GM21723 (cell line): Measurements from ENCODE around the gene ANKRD63.

ENCODE experiments used
- ATAC-seq: cut with Tn5 transposase; IDR thresholded peaks from one replicate; pipeline ENCODE4 v1.9.1; 2021; ENCODE audit warnings: mild to moderate bottlenecking, moderate library complexity; ENCODE audit not compliant: unreplicated experiment

ANKRD63 gene, protein sequence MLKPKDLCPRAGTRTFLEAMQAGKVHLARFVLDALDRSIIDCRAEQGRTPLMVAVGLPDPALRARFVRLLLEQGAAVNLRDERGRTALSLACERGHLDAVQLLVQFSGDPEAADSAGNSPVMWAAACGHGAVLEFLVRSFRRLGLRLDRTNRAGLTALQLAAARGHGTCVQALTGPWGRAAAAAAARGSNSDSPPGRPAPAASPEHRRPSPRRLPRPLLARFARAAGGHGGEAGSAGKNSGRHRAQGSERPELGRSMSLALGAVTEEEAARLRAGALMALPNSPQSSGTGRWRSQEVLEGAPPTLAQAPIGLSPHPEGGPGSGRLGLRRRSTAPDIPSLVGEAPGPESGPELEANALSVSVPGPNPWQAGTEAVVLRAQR

DNA sequence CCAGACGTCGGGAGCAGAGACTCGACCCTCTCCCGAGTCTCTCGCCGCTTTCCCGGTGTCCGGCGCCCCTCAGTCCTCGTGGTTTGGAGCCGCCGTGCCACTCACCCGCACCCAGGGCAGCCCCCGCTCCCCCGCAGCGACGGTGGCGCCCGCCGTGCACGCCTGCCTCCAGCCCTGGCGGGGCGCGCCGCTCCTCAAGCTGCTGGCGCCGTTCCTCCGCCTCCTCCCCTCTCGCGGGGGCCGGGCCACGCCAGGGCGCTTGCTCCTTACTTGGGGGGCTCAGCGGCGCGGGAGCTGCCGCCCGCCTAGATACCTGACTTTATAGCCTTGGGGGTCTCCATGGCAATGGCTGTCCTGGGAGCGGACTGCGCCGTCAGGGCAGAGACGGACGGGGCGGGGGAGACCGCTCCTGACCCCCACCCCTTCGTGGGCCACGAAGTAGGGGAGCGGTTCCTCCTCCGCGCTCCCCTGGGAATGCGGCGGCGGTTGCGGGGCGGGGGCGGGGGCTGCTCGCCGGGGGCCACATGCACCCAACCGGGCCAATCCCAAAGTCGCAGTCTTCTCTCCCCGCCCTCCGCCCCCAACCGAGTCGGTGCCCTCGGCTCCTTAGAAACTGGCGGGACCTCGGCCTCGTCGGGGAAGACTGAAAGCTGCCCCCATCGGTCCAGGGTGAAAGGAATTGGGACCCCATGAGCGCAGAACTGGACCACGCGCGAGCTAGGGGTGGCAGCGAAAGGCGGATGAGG is at the start of gene ANKRD63:
ANKRD63 (minus strand) TSS at position 196 of the 746 bp plus-strand sequence. CDS start 478 bp downstream, outside the sequence.
- no peak for ATAC-seq

DNA sequence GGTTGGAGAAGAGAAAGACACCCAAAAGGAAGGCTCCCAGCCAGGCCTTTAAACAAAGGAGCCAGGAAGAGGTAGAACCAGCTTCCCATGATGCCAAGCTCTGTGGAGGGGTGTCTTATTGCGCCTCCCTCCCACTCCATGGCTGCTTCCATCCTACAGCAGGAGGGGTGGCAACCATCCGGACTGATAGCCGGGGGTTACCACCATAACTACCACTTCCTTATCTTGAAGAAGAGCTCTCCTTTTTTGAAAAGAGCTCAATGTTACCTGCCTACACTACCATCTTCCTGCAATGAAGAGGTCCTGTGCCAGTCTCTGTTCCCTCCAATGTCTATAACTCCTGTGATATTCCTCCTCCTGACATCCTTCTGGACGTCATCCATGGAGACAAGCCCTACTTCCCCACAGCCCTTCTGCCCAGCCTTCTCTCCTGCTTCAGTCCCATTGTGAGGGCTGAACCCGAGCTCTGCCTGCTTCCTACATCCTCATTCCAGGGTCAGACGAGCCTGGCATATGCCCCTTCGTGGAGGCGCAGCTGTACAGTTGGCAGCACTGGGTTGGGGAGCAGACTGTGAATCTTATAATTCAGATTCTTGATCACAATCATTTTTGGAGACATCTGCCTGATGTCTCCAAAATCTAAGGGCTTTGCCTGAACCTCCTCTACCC is 49.4 kb upstream of the ANKRD63 start:
- ATAC-seq = no peak

- ATAC-seq = no peak
These were observed 48.8 kb upstream of the ANKRD63 start for GRCh38 chr15:40331637-40332036.

DNA sequence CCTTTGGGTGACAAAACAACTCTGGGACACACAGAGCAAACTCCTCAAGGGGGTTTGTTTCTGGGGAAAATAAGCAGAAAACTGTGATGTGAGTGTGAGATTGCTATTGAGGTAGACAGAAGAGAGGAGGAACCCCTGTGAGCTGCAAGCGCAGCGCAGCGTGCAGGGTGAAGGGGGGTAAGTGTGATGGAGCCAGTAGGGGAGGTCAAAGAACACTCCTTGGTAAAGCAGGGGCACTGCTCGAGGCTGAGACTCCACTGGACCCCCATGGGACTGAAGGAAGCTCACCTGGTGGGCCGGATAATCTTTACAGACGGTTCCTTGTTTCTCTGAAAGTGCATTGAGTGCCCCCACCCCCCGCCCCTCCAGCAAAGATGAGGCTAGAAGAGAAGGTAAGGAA is 48.2 kb upstream of the ANKRD63 start:
- ATAC-seq = no peak

DNA sequence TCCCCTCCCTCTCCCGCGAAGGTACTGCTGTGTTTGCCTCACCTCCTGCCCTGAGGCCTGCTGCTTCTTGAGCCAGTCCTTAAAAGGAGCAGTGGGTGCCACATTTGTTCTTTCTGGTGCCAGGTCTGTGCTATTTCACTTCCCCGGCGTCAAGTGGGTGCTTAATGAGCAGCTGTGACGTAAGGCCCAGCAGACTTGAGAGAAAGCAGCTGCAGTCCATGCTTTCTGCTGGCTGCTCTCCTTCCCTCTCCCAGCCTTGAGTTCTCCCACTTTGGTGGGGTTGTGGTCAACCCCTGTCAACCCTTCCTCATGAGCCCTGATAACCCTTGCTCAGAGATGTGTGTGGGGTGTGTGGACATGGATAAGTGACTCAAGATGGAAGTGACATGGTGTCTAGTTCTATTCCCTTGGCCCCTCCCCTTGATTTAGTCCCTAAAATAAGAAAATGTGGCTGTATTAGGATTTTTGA is 47.5 kb upstream of the ANKRD63 start:
- ATAC-seq = no peak

DNA sequence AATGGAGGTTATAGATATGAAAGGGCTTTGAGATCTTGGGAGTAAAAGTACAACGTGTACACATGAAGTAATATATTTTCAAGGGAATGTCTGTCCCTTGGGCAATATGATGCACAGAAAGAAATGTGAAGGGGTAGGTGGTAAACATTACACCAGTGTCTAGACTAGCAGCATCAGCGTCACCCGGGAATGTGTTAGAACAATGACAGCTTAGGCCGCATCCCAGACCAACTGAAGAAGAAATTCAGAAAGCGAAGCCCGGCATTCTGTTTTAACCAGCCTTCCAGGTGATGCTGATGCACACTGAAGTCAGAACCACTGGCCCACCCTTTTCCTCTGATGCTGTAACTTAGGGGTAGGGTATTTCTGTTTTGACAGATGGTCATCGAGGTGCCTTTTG is 46.9 kb upstream of the ANKRD63 start:
- no peak for ATAC-seq

DNA sequence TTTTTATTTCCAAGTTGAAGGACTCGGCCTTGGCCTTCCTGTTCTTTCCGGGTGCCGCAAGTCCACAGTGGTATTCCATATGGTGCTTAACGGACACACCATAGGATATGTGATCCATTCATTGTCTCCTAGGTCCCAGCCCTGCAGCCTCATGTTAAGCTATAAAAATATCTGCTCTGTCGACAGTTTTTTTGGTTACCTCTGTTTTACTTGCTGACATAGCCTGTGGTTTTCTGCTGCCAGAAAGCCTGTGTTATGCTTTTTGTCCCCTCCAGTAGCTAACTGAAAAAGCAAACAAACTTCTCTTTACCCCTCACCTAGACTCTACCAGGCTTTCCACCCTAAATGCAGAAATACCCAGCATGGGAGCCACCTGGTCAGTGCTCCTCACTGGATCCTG is 45.9 kb upstream of the ANKRD63 start:
- no peak for ATAC-seq

DNA sequence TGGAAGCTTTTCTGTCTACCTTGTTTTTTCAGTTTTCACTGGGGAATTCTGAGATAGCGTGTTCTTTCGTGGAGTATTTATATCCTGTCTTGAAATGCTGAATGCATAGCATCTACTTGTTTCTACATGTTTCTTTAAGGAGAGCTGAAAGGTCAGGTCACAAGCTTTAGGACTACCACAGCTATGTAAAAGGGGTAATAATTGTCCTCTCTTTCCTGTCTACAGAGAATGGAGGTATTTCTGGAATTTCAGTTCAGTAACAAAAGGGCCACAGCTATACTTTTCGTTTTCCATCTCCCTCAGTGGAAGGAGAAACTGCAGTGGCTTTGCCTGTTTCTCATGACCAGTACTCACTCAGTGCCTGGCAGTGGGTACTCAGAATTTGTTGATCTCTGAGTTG is 45.3 kb upstream of the ANKRD63 start:
- no peak for ATAC-seq

DNA sequence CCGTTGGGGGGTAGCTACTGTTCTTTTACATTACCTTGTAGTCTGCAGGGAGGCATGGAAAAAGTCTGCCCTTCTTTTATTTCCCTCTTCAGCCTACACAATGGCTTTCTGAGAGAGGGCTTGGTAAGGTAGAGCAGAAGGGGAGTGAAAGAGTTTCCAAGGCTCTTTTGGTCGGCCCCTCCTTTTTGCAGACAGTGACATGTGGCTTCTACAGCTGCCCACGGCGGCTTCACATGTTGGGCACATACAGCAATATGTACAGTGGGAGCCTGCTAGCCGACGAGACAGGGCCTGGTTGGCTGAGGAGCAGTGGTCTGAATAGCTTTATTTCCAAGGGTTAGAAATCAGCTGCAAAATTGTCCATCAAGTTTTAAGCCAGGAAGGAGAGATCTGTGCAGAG is 44.6 kb upstream of the ANKRD63 start:
- no peak for ATAC-seq

DNA sequence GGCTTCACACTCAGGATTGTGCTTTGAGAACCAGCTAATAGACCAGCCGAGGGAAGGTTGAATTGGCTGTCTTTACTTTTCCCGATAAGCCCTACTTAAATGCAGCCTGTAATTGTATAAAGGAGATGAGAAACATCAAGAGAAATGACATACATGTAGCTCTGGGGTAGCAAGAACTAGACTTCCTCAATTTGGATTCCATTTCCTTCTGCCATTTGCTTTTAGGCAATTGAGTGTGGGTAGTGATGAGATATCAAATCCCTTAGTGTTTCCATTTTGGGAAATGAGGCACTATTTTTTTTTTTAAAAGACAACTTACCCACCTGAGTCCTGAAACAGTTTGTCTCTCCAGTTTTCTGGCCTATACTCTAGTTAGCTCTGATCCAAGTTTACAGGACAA is 42.8 kb upstream of the ANKRD63 start:
- no peak for ATAC-seq

- ATAC-seq = no peak
These were observed 42.3 kb upstream of the ANKRD63 start for GRCh38 chr15:40325188-40325587.

- ATAC-seq = peak; percentile 9
These were observed 41.4 kb upstream of the ANKRD63 start for GRCh38 chr15:40323953-40324937.

- ATAC-seq = peak; percentile 85
These were observed 40.5 kb upstream of the ANKRD63 start, which contains the start of gene INAFM2 for GRCh38 chr15:40323239-40323952. TSS of gene INAFM2 (plus strand) at chr15:40323692. CDS start at chr15:40324056, 364 bp downstream.

DNA sequence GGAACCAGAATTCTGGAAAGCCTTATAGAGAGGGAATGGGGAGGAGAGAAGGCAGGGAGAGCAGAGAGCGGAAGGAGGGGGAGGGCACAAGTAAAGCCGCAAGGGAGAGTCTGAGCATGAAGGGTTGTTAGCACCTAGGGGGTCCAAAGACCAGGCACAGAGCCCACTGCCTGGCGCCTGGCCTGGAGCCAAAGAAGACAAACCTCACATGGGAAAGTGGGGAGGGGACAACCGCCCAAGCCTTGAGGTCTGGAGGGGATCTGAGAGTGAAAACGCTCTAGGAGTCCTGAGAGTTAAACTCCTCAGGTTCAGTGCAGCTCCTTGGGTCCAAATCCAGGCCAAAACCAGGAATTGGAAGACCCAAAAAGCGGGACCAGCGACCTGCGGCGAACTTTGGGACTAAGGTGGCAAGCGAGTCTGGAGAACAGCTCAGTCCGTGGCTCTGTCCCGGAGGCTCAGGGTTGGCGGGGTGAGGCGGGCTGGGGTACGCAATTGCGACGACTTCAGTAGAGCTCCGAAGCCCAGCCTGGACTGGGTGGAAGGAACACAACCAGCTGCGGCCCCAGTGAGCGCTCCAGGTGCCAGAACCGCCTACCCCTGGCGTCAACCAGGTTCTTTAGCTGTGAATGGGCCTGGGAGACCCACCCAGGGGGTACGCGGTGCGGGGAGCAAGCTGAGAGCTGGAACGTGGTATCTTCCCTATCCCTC is 39.8 kb upstream of the ANKRD63 start:
- ATAC-seq = no peak

- ATAC-seq = no peak
These were observed 38.1 kb upstream of the ANKRD63 start for GRCh38 chr15:40320931-40321371.

DNA sequence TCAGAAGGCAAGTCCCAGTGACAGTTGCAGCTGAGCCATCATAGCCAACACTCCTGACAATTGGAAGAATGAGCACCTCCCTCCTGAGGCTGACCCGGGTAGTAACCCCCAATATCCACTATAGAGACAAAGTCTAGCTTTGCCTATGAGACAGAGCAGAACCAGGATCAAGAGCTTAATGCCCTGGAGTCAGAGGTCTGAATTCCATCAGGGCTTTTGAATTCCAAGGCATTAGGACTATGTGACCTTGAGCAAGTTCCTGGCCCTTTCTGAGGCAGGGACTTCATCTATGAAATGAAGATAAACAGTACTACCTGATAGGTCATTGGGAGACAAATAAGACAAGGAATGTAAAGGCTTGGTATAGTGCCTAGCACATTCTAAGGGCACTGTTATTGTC is 37.5 kb upstream of the ANKRD63 start:
- ATAC-seq = no peak

- ATAC-seq = no peak
These were observed 34.7 kb upstream of the ANKRD63 start for GRCh38 chr15:40317580-40317979.

GRCh38 chr15:40316931-40317330 is 34.1 kb upstream of the ANKRD63 start:
- ATAC-seq = no peak

DNA sequence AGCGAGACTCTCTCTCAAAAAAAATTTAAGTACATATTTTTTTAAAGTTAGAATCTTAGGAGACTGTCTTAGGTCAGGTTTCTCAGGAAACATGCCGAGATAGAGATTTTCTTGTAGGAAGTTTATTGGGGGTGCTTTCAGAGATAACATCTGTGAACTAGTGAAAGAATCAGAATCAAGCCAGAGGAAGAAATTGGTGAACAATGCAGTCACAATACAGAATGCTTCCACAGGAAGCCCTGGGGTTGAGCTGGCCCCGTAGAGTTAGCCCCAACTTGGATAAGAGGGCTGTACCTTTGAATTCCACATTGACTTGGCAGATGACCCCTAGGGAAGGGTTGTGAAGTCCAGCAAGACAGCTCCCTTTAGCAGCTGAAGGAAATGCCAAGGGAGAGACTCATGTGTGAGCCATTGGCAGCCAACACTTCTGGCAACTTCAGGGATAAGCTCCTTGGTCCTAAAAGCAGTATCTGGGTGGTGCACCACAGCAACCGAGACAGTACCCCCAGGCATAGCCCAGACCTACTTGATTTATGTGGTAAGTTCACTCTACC is 31.9 kb upstream of the ANKRD63 start:
- ATAC-seq = no peak
